ENCODE measurements around the gene ENG.
"Not testable (repeated sequence)": the region's sequence is repeated elsewhere in the genome, so short reads cannot be mapped to it uniquely, and the experiment has no call there.

ENG gene

DNA sequence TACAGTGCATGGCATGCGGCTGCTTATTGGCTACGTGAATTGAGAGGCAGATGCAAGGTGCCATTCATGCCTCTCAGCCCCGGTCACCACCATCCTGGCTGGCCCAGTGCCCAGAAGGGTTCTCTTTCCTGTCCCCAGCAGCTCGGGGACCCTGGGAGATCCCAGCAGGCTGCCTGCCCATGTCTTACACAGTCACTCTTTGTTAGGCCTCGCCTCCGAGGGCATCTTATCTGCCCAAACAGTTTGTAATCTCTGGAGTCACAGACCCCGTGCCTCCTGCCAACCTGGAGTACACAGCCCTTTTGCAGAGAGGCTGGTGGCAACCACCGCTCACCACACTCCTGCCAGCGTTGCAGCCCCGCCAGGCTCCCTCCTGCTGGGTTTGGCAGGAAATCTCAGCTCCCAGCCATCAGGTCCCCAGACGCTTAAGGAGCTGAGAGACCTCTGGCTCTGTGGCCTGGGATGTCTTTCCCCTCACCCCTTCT, 30.0 kb upstream of the ENG start:
- TF ChIP-seq ZNF70 (CRISPR knock-in tag; IDR thresholded peaks at IDR 0.05) (no peak), RARB (CRISPR knock-in tag; IDR thresholded peaks at IDR 0.05) (no peak), ESRRG (CRISPR knock-in tag; IDR thresholded peaks at IDR 0.05) (no peak), ISL1 (CRISPR knock-in tag; IDR thresholded peaks at IDR 0.05) (no peak), ZFP30 (CRISPR knock-in tag; IDR thresholded peaks at IDR 0.05) (no peak), ZNF565 (CRISPR knock-in tag; conservative IDR thresholded peaks at IDR 0.05; ENCODE audit: low read depth) (no peak), CSRNP3 (CRISPR knock-in tag; IDR thresholded peaks at IDR 0.05) (no peak), TCF4 (CRISPR knock-in tag; IDR thresholded peaks at IDR 0.05; ENCODE audit: borderline replicate concordance) (no peak), OSR1 (CRISPR knock-in tag; IDR thresholded peaks at IDR 0.05) (no peak), CSDC2 (CRISPR knock-in tag; IDR thresholded peaks at IDR 0.05) (no peak), ZFP3 (CRISPR knock-in tag; IDR thresholded peaks at IDR 0.05) (no peak), BACH2 (CRISPR knock-in tag; IDR thresholded peaks at IDR 0.05; ENCODE audit: borderline replicate concordance) (no peak), TSHZ2 (CRISPR knock-in tag; IDR thresholded peaks at IDR 0.05) (no peak), ZC3H10 (CRISPR knock-in tag; IDR thresholded peaks at IDR 0.05) (no peak), CREB5 (CRISPR knock-in tag; IDR thresholded peaks at IDR 0.05; ENCODE audit: low read depth) (no peak), ARNTL (CRISPR knock-in tag; IDR thresholded peaks at IDR 0.05; ENCODE audit: borderline replicate concordance, low read depth) (no peak), SNAI2 (CRISPR knock-in tag; IDR thresholded peaks at IDR 0.05) (no peak), ZNF8 (CRISPR knock-in tag; IDR thresholded peaks at IDR 0.05) (no peak)
- TF ChIP-seq, protein P1, sequence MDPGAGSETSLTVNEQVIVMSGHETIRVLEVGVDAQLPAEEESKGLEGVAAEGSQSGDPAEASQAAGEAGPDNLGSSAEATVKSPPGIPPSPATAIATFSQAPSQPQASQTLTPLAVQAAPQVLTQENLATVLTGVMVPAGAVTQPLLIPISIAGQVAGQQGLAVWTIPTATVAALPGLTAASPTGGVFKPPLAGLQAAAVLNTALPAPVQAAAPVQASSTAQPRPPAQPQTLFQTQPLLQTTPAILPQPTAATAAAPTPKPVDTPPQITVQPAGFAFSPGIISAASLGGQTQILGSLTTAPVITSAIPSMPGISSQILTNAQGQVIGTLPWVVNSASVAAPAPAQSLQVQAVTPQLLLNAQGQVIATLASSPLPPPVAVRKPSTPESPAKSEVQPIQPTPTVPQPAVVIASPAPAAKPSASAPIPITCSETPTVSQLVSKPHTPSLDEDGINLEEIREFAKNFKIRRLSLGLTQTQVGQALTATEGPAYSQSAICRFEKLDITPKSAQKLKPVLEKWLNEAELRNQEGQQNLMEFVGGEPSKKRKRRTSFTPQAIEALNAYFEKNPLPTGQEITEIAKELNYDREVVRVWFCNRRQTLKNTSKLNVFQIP (CRISPR knock-in tag; IDR thresholded peaks at IDR 0.05; ENCODE audit: borderline replicate concordance, low read depth): no peak
- peak; percentile 50 for ATAC-seq

DNA sequence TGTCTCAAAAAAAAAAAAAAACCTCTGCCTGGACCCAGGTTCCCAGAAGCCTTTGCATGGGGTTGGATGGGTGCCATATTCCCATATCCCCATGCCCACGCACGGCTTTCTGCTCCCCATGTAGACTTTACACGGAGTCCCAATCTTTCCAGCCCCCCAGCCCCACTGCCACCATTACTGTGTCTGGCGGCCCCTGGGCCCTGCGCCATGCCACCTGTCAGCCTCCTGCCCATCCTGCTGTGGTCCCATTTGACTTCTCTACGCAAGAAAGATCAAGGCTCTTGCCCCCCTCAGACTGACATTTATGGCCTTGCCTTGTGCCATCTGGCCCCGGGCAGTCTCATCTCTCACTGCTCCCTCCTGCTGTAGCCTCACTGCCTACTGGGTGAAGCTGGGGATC, 29.5 kb upstream of the ENG start:
- no peak for ATAC-seq
- TF ChIP-seq ZFP30 (CRISPR knock-in tag; IDR thresholded peaks at IDR 0.05) (no peak), ZFP3 (CRISPR knock-in tag; IDR thresholded peaks at IDR 0.05) (peak; percentile 70)

DNA sequence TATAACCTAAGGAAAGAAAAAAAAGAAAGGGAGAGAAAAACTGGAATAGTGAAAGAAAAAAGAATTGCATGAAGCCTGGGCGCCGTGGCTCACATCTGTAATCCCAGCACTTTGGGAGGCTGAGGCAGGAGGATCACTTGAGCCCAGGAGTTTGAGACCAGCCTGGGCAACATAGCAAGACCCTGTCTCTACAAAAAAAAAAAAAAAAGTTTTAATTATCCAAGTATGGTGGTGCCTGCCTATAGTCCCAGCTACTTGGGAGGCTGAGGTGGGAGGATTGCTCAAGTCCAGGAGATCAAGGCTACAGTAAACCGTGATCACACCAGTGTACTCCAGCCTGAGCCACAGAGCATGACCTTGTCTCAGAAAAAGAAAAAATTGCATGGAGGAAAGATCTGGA, 27.3 kb upstream of the ENG start:
- not testable (repeated sequence) for ATAC-seq

- no peak for ATAC-seq
- no peak for TF ChIP-seq ZNF70 (CRISPR knock-in tag; IDR thresholded peaks at IDR 0.05)
- TF ChIP-seq BACH2 (CRISPR knock-in tag; IDR thresholded peaks at IDR 0.05; ENCODE audit: borderline replicate concordance): no peak
- no peak for TF ChIP-seq TOX (CRISPR knock-in tag; IDR thresholded peaks at IDR 0.05; ENCODE audit: borderline replicate concordance)
- no peak for TF ChIP-seq OSR1 (CRISPR knock-in tag; IDR thresholded peaks at IDR 0.05)
- TF ChIP-seq RARB (CRISPR knock-in tag; IDR thresholded peaks at IDR 0.05): no peak
- no peak for TF ChIP-seq PATZ1 (CRISPR knock-in tag; IDR thresholded peaks at IDR 0.05; ENCODE audit: borderline replicate concordance)
- no peak for TF ChIP-seq ARNTL (CRISPR knock-in tag; IDR thresholded peaks at IDR 0.05; ENCODE audit: borderline replicate concordance, low read depth)
- no peak for TF ChIP-seq PPARA (CRISPR knock-in tag; IDR thresholded peaks at IDR 0.05; ENCODE audit: borderline replicate concordance)
- TF ChIP-seq ZFP3 (CRISPR knock-in tag; IDR thresholded peaks at IDR 0.05): no peak
- no peak for TF ChIP-seq CSRNP3 (CRISPR knock-in tag; IDR thresholded peaks at IDR 0.05)
- no peak for TF ChIP-seq TCF4 (CRISPR knock-in tag; IDR thresholded peaks at IDR 0.05; ENCODE audit: borderline replicate concordance)
- TF ChIP-seq CSDC2 (CRISPR knock-in tag; IDR thresholded peaks at IDR 0.05): no peak
- TF ChIP-seq, protein P1 (CRISPR knock-in tag; IDR thresholded peaks at IDR 0.05; ENCODE audit: borderline replicate concordance, low read depth): no peak
- TF ChIP-seq ZC3H10 (CRISPR knock-in tag; IDR thresholded peaks at IDR 0.05): no peak
- no peak for TF ChIP-seq ZNF8 (CRISPR knock-in tag; IDR thresholded peaks at IDR 0.05)
- TF ChIP-seq SNAI2 (CRISPR knock-in tag; IDR thresholded peaks at IDR 0.05): no peak
These were observed 25.7 kb upstream of the ENG start for GRCh38 chr9:127880143-127880542.

Data from SK-N-SH treated with all-trans-retinoic acid at 6 μM for 48 hours (cell line).